PFSK-1 (cell line): ENCODE measurements around the gene PRKAB2.

Experiments used
- FOXP2 ChIP-seq: optimal IDR thresholded peaks from 2 replicates; pipeline ENCODE3; 2011; ENCODE audit warnings: borderline replicate concordance, control low read depth, inconsistent platforms; ENCODE audit not compliant: insufficient read depth; ENCODE audit errors: extremely low read length, extremely low read depth
- POLR2AphosphoS5 ChIP-seq: IDR thresholded peaks from 2 replicates; pipeline ENCODE4 v1.6.1; 2012; ENCODE audit warnings: low read depth, mild to moderate bottlenecking, control low read depth, low read length, moderate library complexity
- REST ChIP-seq, 2 experiments: IDR thresholded peaks; 2 replicates each; pipeline versions ENCODE4 v1.6.1 to v1.8.0; 2011 to 2012; ENCODE audit warnings: low read depth in 2 of 2, low read length in 2 of 2, control low read depth in 1 of 2, inconsistent platforms in 1 of 2, mild to moderate bottlenecking in 1 of 2, moderate library complexity in 1 of 2; ENCODE audit not compliant: insufficient read depth in 1 of 2
- SIN3A ChIP-seq: IDR thresholded peaks from 2 replicates; pipeline ENCODE4 v1.6.1; 2012; ENCODE audit warnings: mild to moderate bottlenecking, low read length, moderate library complexity, borderline replicate concordance; ENCODE audit not compliant: insufficient read depth
- TAF1 ChIP-seq: IDR thresholded peaks from 2 replicates; pipeline ENCODE4 v1.6.1; 2012; ENCODE audit warnings: low read length, control low read depth, borderline replicate concordance; ENCODE audit not compliant: insufficient read depth

The PRKAB2 gene

DNA sequence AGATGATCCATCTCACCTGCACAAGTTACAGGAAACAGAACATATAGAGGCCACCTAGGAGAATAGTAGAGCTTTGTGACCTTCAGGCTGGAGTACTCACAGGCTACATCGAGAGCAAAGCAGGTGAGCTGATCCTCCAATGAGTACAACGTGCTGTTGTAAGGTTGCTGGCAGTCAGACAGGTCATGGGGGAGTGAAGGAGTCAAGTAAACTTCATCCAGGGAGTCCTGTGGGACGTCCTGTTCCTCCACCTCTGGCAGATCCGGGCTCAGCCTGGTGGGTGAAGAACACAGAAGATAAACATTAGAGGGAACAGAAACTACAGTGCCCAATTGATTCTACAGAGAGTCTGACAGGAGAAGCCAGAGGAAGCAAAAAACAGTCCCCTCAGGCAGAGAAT is 62.5 kb downstream of the PRKAB2 start:
- TF ChIP-seq SIN3A (no peak), TAF1 (no peak), REST (IDR thresholded peaks at IDR 0.05; ENCODE audit: insufficient read depth in 1 of 2, low read depth in 2 of 2, low read length in 2 of 2) (no peak), FOXP2 (no peak), POLR2AphosphoS5 (no peak)

- TF ChIP-seq TAF1 = no peak
- no peak for TF ChIP-seq POLR2AphosphoS5
- no peak for TF ChIP-seq REST (IDR thresholded peaks at IDR 0.05; ENCODE audit: insufficient read depth in 1 of 2, low read depth in 2 of 2, low read length in 2 of 2)
- no peak for TF ChIP-seq SIN3A
- TF ChIP-seq FOXP2 = no peak
Measured at GRCh38 chr1:147109041-147109440, 63.2 kb downstream of the PRKAB2 start.

DNA sequence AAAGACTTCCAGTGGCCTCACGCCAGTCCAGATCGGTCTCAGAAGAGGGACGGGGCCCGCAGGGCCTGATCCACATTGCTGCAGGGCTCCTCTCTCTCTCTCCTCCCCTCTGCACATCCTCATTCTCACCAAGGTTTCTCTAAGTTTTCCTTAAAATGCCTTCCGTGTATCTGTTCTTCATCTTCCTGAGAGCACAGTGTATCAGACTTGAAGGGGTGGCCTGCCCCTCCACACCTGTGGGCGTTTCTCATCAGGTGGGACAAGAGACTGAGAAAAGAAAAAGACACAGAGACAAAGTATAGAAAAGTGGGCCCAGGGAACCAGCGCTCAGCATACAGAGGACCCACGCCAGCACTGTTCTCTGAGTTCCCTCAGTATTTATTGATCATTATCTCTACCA is 66.4 kb downstream of the PRKAB2 start:
- TF ChIP-seq FOXP2 (no peak), POLR2AphosphoS5 (no peak), REST (IDR thresholded peaks at IDR 0.05; ENCODE audit: insufficient read depth in 1 of 2, low read depth in 2 of 2, low read length in 2 of 2) (no peak), TAF1 (no peak), SIN3A (no peak)
